Measurements from ENCODE around the gene EEF1A2.

- TF ChIP-seq CTCF (conservative IDR thresholded peaks at IDR 0.05) (no peak), EZH2 (IDR thresholded peaks at IDR 0.05; ENCODE audit: low read depth) (no peak)
These were observed 14.3 kb upstream of the EEF1A2 start for GRCh38 chr20:63513207-63513606.

All from PC-9 (cell line).